Motor neuron (in vitro differentiated cells): ENCODE measurements around the gene KCNK5. TPM values are rescaled to one million over a fixed set of nuclear protein-coding genes. Genes with fewer than 3 reads are reported as not detected.

Experiments
- ATAC-seq, 8 experiments: fragments of 200-7000 bp; cut with Tn5 transposase; replicated peaks in 6 of 8; 2 replicates each; pipeline ENCODE4 v1.8.0; 2021; ENCODE audit warnings: mild to moderate bottlenecking in 8 of 8, moderate library complexity in 8 of 8
- H3K27ac ChIP-seq, 2 donors: fragments of 250-450 bp; sonication (Bioruptor Pico); 2 replicates each; pipeline ENCODE4 v1.9.0; 2021; ENCODE audit warnings: antibody characterized with exemption in 2 of 2, mild to moderate bottlenecking in 2 of 2, moderate library complexity in 1 of 2
- H3K4me1 ChIP-seq, 2 donors: fragments of 250-450 bp; sonication (Bioruptor Pico); replicated peaks in 1 of 2; 2 replicates each; pipeline ENCODE4 v1.6.1; 2021; ENCODE audit warnings: antibody characterized with exemption in 2 of 2, mild to moderate bottlenecking in 2 of 2, moderate library complexity in 1 of 2
- H3K4me3 ChIP-seq, 5 donors: fragments of 250-450 bp; sonication (Bioruptor Pico); 2 replicates each; pipeline ENCODE4 v1.9.0; 2021; ENCODE audit warnings: antibody characterized with exemption in 5 of 5, mild to moderate bottlenecking in 5 of 5, moderate library complexity in 4 of 5
- WGBS, 10 experiments: fragments of 450-650 bp; shearing (Covaris generic); methylation state at CpG; one replicate each; pipeline ENCODE4 v1.0.0; 2022; 5-methylcytosine and 5-hydroxymethylcytosine counted together
- in situ Hi-C, 9 experiments: fragments of 400-800 bp; cut with MboI; loops; one replicate each; pipeline ENCODE4 v1.15.0; 2021; ENCODE audit warnings: low sequenced_read_pairs in 9 of 9, low pct_unique_long_range_greater_than_20kb in 2 of 9; ENCODE audit not compliant: unreplicated experiment in 9 of 9
- total RNA-seq, 8 experiments: library from RNA; unstranded; fragments of 300-600 nt; gene quantifications; 2 replicates each; pipeline versions ENCODE4 v1.2.3 to v1.2.4, GENCODE V29; 2022

KCNK5 gene
- total RNA-seq, 8 experiments from 2014 or later, result 0.14 to 36.6 (median 2.5) TPM

GRCh38 chr6:39221779-39222641, 7.3 kb downstream of the KCNK5 start:
- ATAC-seq, result no peak
- 40 to 100% (median 84%) methylated on average over 1 to 6 of the region's 7 CpGs; no CpG with 5 or more reads in 2 of the 10 experiments for WGBS, 10 experiments
- Histone ChIP-seq H3K4me3 (no peak overlapping the region), H3K27ac (no peak overlapping the region), H3K4me1 (peaks cover 25 to 34% of the 10 kb centered on the region in 2 donors)
- in situ Hi-C loops, result no loop called here

GRCh38 chr6:39221115-39221514, 8.2 kb downstream of the KCNK5 start:
- Histone ChIP-seq H3K4me1 (peaks cover 21 to 34% of the 10 kb centered on the region in 2 donors), H3K27ac (no peak overlapping the region), H3K4me3 (no peak overlapping the region)
- ATAC-seq, result no peak
- 20 to 100% (median 81%) methylated on average over 1 to 3 of the region's 3 CpGs; no CpG with 5 or more reads in 3 of the 10 experiments for WGBS, 10 experiments
- in situ Hi-C loops, result no loop called here

- Histone ChIP-seq H3K4me1 (peaks cover 7 to 13% of the 10 kb centered on the region in 2 donors), H3K27ac (no peak overlapping the region), H3K4me3 (no peak overlapping the region)
- WGBS, 10 experiments, result 20 to 75% (median 46%) methylated on average over 1 to 3 of the region's 5 CpGs; no CpG with 5 or more reads in 2 of the 10 experiments
- in situ Hi-C loops, result no loop called here
- peak in 3 of 8 experiments; percentile 38 to 39 (median 39) for ATAC-seq
Observed at GRCh38 chr6:39218868-39219567, 10.3 kb downstream of the KCNK5 start.

GRCh38 chr6:39217177-39217864, 12.0 kb downstream of the KCNK5 start:
- ATAC-seq, result peak in 2 of 8 experiments; percentile 46 to 56
- in situ Hi-C loops, result no loop called here
- peaks cover 3 to 12% of the 10 kb centered on the region in 2 donors for H3K4me1 ChIP-seq
- 17 to 94% (median 78%) methylated on average over 1 to 9 of the region's 11 CpGs; no CpG with 5 or more reads in 2 of the 10 experiments for WGBS, 10 experiments
- H3K4me3 ChIP-seq, result no peak overlapping the region
- H3K27ac ChIP-seq, result no peak overlapping the region

- H3K4me3 ChIP-seq, result no peak overlapping the region
- peaks cover 3 to 12% of the 10 kb centered on the region in 2 donors for H3K4me1 ChIP-seq
- no peak overlapping the region for H3K27ac ChIP-seq
- in situ Hi-C loops, result no loop called here
- ATAC-seq, result no peak
- WGBS, 10 experiments, result 17 to 100% (median 67%) methylated on average over 1 to 6 of the region's 10 CpGs; no CpG with 5 or more reads in 5 of the 10 experiments
Observed at GRCh38 chr6:39215640-39216158, 13.6 kb downstream of the KCNK5 start.

- WGBS, 10 experiments, result 20 to 79% (median 73%) methylated on average over 1 to 3 of the region's 10 CpGs; no CpG with 5 or more reads in 6 of the 10 experiments
- peak in 2 of 8 experiments; percentile 52 to 61 for ATAC-seq
- Histone ChIP-seq H3K27ac (no peak overlapping the region), H3K4me1 (peaks cover 3 to 9% of the 10 kb centered on the region in 2 donors), H3K4me3 (no peak overlapping the region)
- in situ Hi-C loops, result no loop called here
Observed at GRCh38 chr6:39214846-39215639, 14.2 kb downstream of the KCNK5 start.

- Histone ChIP-seq H3K27ac (no peak overlapping the region), H3K4me1 (peaks cover 9 to 10% of the 10 kb centered on the region in 2 donors), H3K4me3 (no peak overlapping the region)
- WGBS, 10 experiments, result 36 to 100% (median 68%) methylated on average over 1 to 6 of the region's 8 CpGs; no CpG with 5 or more reads in 4 of the 10 experiments
- in situ Hi-C loops, result no loop called here
- no peak for ATAC-seq
Observed at GRCh38 chr6:39214120-39214813, 15.0 kb downstream of the KCNK5 start.

- 52 to 94% (median 80%) methylated on average over 1 to 6 of the region's 8 CpGs; no CpG with 5 or more reads in 1 of the 10 experiments for WGBS, 10 experiments
- H3K27ac ChIP-seq, result no peak overlapping the region
- peaks cover 8 to 12% of the 10 kb centered on the region in 2 donors for H3K4me1 ChIP-seq
- ATAC-seq, result no peak
- no peak overlapping the region for H3K4me3 ChIP-seq
- in situ Hi-C loops, result no loop called here
Observed at GRCh38 chr6:39213195-39213920, 15.9 kb downstream of the KCNK5 start.

- in situ Hi-C loops, result no loop called here
- Histone ChIP-seq H3K27ac (no peak overlapping the region), H3K4me1 (peaks cover 9 to 14% of the 10 kb centered on the region in 2 donors), H3K4me3 (no peak overlapping the region)
- WGBS, 10 experiments, result 0 to 100% (median 86%) methylated on average over 1 to 4 of the region's 10 CpGs; no CpG with 5 or more reads in 3 of the 10 experiments
- peak in 1 of 8 experiments; percentile 18 for ATAC-seq
Observed at GRCh38 chr6:39211183-39211582, 18.1 kb downstream of the KCNK5 start.

GRCh38 chr6:39210450-39210849, 18.8 kb downstream of the KCNK5 start:
- no peak overlapping the region for H3K27ac ChIP-seq
- WGBS, 10 experiments, result 20 to 100% (median 69%) methylated on average over 1 to 5 of the region's 5 CpGs; no CpG with 5 or more reads in 6 of the 10 experiments
- in situ Hi-C loops, result no loop called here
- H3K4me1 ChIP-seq, result peaks cover 9 to 14% of the 10 kb centered on the region in 2 donors
- no peak for ATAC-seq
- no peak overlapping the region for H3K4me3 ChIP-seq

- Histone ChIP-seq H3K4me3 (no peak overlapping the region), H3K4me1 (peaks cover 10 to 15% of the 10 kb centered on the region in 2 donors), H3K27ac (no peak overlapping the region)
- WGBS, 10 experiments, result 10 to 82% (median 60%) methylated on average over 1 to 4 of the region's 6 CpGs; no CpG with 5 or more reads in 3 of the 10 experiments
- no peak for ATAC-seq
- in situ Hi-C loops, result no loop called here
Observed at GRCh38 chr6:39209911-39210310, 19.4 kb downstream of the KCNK5 start.
